Ishikawa (cell line): ENCODE measurements around the gene TMEM129.

Experiments
- CEBPB ChIP-seq: IDR thresholded peaks from 2 replicates; pipeline ENCODE4 v1.6.1; 2012
- CREB1 ChIP-seq: IDR thresholded peaks from 2 replicates; pipeline ENCODE4 v1.6.1; 2012; ENCODE audit warnings: low read depth
- EGR1 ChIP-seq: IDR thresholded peaks from 2 replicates; pipeline ENCODE4 v1.6.1; 2012
- EP300 ChIP-seq: IDR thresholded peaks from 2 replicates; pipeline ENCODE4 v1.6.1; 2012; ENCODE audit warnings: borderline replicate concordance
- FOXM1 ChIP-seq: IDR thresholded peaks from 2 replicates; pipeline ENCODE4 v1.6.1; 2012; ENCODE audit warnings: low read depth, borderline replicate concordance
- MAX ChIP-seq: IDR thresholded peaks from 2 replicates; pipeline ENCODE4 v1.6.1; 2012
- NFIC ChIP-seq: IDR thresholded peaks from 2 replicates; pipeline ENCODE4 v1.6.1; 2012
- RAD21 ChIP-seq: IDR thresholded peaks from 2 replicates; pipeline ENCODE4 v1.6.1; 2012; ENCODE audit warnings: low read depth
- REST ChIP-seq: IDR thresholded peaks from 2 replicates; pipeline ENCODE4 v1.6.1; 2012; ENCODE audit warnings: low read depth, mild to moderate bottlenecking
- TAF1 ChIP-seq: IDR thresholded peaks from 2 replicates; pipeline ENCODE4 v1.6.1; 2012; ENCODE audit warnings: low read depth, mild to moderate bottlenecking
- TCF12 ChIP-seq: IDR thresholded peaks from 2 replicates; pipeline ENCODE4 v1.6.1; 2012; ENCODE audit warnings: low read depth
- TEAD4 ChIP-seq: IDR thresholded peaks from 2 replicates; pipeline ENCODE4 v1.6.1; 2012
- USF1 ChIP-seq: IDR thresholded peaks from 2 replicates; pipeline ENCODE4 v1.6.1; 2012
- YY1 ChIP-seq: IDR thresholded peaks from 2 replicates; pipeline ENCODE4 v1.6.1; 2012; ENCODE audit warnings: low read depth
- ZBTB7A ChIP-seq: IDR thresholded peaks from 2 replicates; pipeline ENCODE4 v1.6.1; 2012; ENCODE audit warnings: low read depth

TMEM129 gene

GRCh38 chr4:1666391-1666790 lies 54.7 kb downstream of the TMEM129 start:
- TF ChIP-seq MAX = no peak
- TF ChIP-seq CEBPB = no peak
- no peak for TF ChIP-seq USF1
- no peak for TF ChIP-seq REST
- TF ChIP-seq RAD21 = no peak
- TF ChIP-seq YY1 = no peak
- TF ChIP-seq NFIC = no peak
- TF ChIP-seq EGR1 = no peak
- TF ChIP-seq TCF12 = no peak
- TF ChIP-seq TEAD4 = no peak
- no peak for TF ChIP-seq EP300
- no peak for TF ChIP-seq ZBTB7A
- TF ChIP-seq FOXM1 = no peak
- TF ChIP-seq TAF1 = no peak
- TF ChIP-seq CREB1 = no peak
